GM15510 (cell line): ENCODE measurements around the gene AMBRA1.
A peak's percentile ranks its signal among the peaks of the same experiment; 100 is the strongest.

Experiments
- POLR2A ChIP-seq: IDR thresholded peaks from 3 replicates; pipeline ENCODE4 v1.6.1; 2011; ENCODE audit warnings: borderline replicate concordance; ENCODE audit not compliant: insufficient read length; ENCODE audit errors: extremely low read depth

The AMBRA1 gene

GRCh38 chr11:46367244-46367915 lies 226.4 kb downstream of the AMBRA1 start:
- TF ChIP-seq POLR2A = no peak

GRCh38 chr11:46366661-46367161 lies 227.1 kb downstream of the AMBRA1 start:
- no peak for TF ChIP-seq POLR2A

GRCh38 chr11:46366260-46366659 lies 227.6 kb downstream of the AMBRA1 start:
- no peak for TF ChIP-seq POLR2A

GRCh38 chr11:46364791-46365190 lies 229.0 kb downstream of the AMBRA1 start:
- TF ChIP-seq POLR2A = no peak

- no peak for TF ChIP-seq POLR2A
These were observed 229.8 kb downstream of the AMBRA1 start for GRCh38 chr11:46364056-46364455.

- no peak for TF ChIP-seq POLR2A
These were observed 230.3 kb downstream of the AMBRA1 start for GRCh38 chr11:46363455-46364005.

- TF ChIP-seq POLR2A = no peak
These were observed 230.8 kb downstream of the AMBRA1 start for GRCh38 chr11:46363031-46363407.

GRCh38 chr11:46362156-46363030 lies 231.4 kb downstream of the AMBRA1 start:
- TF ChIP-seq POLR2A = no peak

GRCh38 chr11:46361283-46362155 lies 232.3 kb downstream of the AMBRA1 start:
- peak; percentile 57 for TF ChIP-seq POLR2A

- TF ChIP-seq POLR2A = no peak
These were observed 232.9 kb downstream of the AMBRA1 start for GRCh38 chr11:46360878-46361277.

- TF ChIP-seq POLR2A = no peak
These were observed 233.9 kb downstream of the AMBRA1 start for GRCh38 chr11:46359953-46360352.

GRCh38 chr11:46357483-46357936 lies 236.3 kb downstream of the AMBRA1 start:
- no peak for TF ChIP-seq POLR2A

GRCh38 chr11:46356924-46357482 lies 236.8 kb downstream of the AMBRA1 start:
- TF ChIP-seq POLR2A = no peak

- no peak for TF ChIP-seq POLR2A
These were observed 240.1 kb downstream of the AMBRA1 start for GRCh38 chr11:46353698-46354097.
